ENCODE data around the gene TADA1. TPM values are rescaled to one million over a fixed set of nuclear protein-coding genes. Genes with fewer than 3 reads are reported as not detected.

Gene TADA1
- total and polyA plus RNA-seq, 4 donors = 9.1 to 21.3 (median 15.0) TPM

DNA sequence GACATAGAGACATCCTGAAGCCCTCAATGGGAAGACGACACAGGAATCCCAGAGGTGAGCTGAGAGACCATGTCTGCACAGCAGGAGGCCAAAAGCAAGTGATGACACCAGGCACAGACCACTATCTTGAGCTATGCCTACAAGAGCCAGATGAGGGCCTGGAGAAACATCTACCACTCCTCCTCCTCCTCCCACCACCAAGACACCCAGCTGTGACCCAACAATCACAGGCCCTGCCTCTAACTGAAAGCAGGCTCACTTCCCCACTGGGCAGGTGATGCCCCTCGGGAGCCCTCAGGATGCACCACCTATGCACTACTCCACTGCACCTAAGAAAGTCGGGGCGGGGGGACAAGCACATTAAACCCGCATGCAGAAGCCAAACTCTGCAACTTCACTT lies 16.5 kb downstream of the TADA1 start:
- Histone ChIP-seq H3K9me3 (ENCODE audit: control insufficient read depth in 4 of 4, low read length in 3 of 4) (no peaks in the 10 kb centered on the region), H3K36me3 (ENCODE audit: control insufficient read depth in 4 of 4, insufficient read depth in 3 of 4, low read depth in 1 of 4, low read length in 3 of 4) (peaks cover 15 to 78% (median 53%) of the 10 kb centered on the region in 4 donors), H3K27ac (ENCODE audit: low read depth in 1 of 2, low read length in 2 of 2) (no peak overlapping the region), H3K4me3 (ENCODE audit: low read depth in 1 of 3, low read length in 3 of 3) (no peak overlapping the region), H3K9ac (ENCODE audit: low read depth in 1 of 2, low read length in 2 of 2) (no peak overlapping the region), H3K27me3 (ENCODE audit: control insufficient read depth in 4 of 4, insufficient read depth in 4 of 4, low read length in 3 of 4) (no peaks in the 10 kb centered on the region), H3K4me1 (ENCODE audit: control insufficient read depth in 4 of 4, insufficient read depth in 4 of 4, low read length in 3 of 4) (peaks cover 0 to 10% (median 0%) of the 10 kb centered on the region in 4 donors)
- TF ChIP-seq JUND (IDR thresholded peaks at IDR 0.05) = no peak
- TF ChIP-seq ZBTB33 (IDR thresholded peaks at IDR 0.05) = no peak
- TF ChIP-seq TAF1 (conservative IDR thresholded peaks at IDR 0.05) = no peak
- TF ChIP-seq, protein P1, sequence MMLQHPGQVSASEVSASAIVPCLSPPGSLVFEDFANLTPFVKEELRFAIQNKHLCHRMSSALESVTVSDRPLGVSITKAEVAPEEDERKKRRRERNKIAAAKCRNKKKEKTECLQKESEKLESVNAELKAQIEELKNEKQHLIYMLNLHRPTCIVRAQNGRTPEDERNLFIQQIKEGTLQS (IDR thresholded peaks at IDR 0.05) = no peak
- TF ChIP-seq FOXA2 (IDR thresholded peaks at IDR 0.05) = no peak
- no peak for TF ChIP-seq FOXA1 (IDR thresholded peaks at IDR 0.05)
- TF ChIP-seq CTCF (IDR thresholded peaks at IDR 0.05; ENCODE audit: low read depth, low read length, missing input control) = no peak
- TF ChIP-seq, protein P2, sequence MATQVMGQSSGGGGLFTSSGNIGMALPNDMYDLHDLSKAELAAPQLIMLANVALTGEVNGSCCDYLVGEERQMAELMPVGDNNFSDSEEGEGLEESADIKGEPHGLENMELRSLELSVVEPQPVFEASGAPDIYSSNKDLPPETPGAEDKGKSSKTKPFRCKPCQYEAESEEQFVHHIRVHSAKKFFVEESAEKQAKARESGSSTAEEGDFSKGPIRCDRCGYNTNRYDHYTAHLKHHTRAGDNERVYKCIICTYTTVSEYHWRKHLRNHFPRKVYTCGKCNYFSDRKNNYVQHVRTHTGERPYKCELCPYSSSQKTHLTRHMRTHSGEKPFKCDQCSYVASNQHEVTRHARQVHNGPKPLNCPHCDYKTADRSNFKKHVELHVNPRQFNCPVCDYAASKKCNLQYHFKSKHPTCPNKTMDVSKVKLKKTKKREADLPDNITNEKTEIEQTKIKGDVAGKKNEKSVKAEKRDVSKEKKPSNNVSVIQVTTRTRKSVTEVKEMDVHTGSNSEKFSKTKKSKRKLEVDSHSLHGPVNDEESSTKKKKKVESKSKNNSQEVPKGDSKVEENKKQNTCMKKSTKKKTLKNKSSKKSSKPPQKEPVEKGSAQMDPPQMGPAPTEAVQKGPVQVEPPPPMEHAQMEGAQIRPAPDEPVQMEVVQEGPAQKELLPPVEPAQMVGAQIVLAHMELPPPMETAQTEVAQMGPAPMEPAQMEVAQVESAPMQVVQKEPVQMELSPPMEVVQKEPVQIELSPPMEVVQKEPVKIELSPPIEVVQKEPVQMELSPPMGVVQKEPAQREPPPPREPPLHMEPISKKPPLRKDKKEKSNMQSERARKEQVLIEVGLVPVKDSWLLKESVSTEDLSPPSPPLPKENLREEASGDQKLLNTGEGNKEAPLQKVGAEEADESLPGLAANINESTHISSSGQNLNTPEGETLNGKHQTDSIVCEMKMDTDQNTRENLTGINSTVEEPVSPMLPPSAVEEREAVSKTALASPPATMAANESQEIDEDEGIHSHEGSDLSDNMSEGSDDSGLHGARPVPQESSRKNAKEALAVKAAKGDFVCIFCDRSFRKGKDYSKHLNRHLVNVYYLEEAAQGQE (IDR thresholded peaks at IDR 0.05) = no peak
- TF ChIP-seq HNF4G (IDR thresholded peaks at IDR 0.05) = no peak
- TF ChIP-seq GABPA (IDR thresholded peaks at IDR 0.05 in 1 of 2, conservative IDR thresholded peaks at IDR 0.05 in 1 of 2) = no peak
- no peak for TF ChIP-seq RAD21 (IDR thresholded peaks at IDR 0.05)
- no peak for DNase-seq (ENCODE audit: low spot score)
- WGBS = 92% methylated on average over 5 of the region's 5 CpGs

- Histone ChIP-seq H3K36me3 (ENCODE audit: control insufficient read depth in 4 of 4, insufficient read depth in 3 of 4, low read depth in 1 of 4, low read length in 3 of 4) (peaks cover 13 to 74% (median 57%) of the 10 kb centered on the region in 4 donors), H3K4me3 (ENCODE audit: low read depth in 1 of 3, low read length in 3 of 3) (no peak overlapping the region), H3K27me3 (ENCODE audit: control insufficient read depth in 4 of 4, insufficient read depth in 4 of 4, low read length in 3 of 4) (no peaks in the 10 kb centered on the region), H3K27ac (ENCODE audit: low read depth in 1 of 2, low read length in 2 of 2) (no peak overlapping the region), H3K9me3 (ENCODE audit: control insufficient read depth in 4 of 4, low read length in 3 of 4) (no peaks in the 10 kb centered on the region), H3K9ac (ENCODE audit: low read depth in 1 of 2, low read length in 2 of 2) (no peak overlapping the region), H3K4me1 (ENCODE audit: control insufficient read depth in 4 of 4, insufficient read depth in 4 of 4, low read length in 3 of 4) (peaks cover 0 to 10% (median 0%) of the 10 kb centered on the region in 4 donors)
- WGBS = 92% methylated on average over 7 of the region's 7 CpGs
- DNase-seq (ENCODE audit: low spot score) = no peak
- no peak for TF ChIP-seq GABPA (IDR thresholded peaks at IDR 0.05 in 1 of 2, conservative IDR thresholded peaks at IDR 0.05 in 1 of 2)
- TF ChIP-seq FOXA2 (IDR thresholded peaks at IDR 0.05) = no peak
- no peak for TF ChIP-seq CTCF (IDR thresholded peaks at IDR 0.05; ENCODE audit: low read depth, low read length, missing input control)
- TF ChIP-seq HNF4A (conservative IDR thresholded peaks at IDR 0.05) = no peak
- no peak for TF ChIP-seq RAD21 (IDR thresholded peaks at IDR 0.05)
- TF ChIP-seq NR2F2 (IDR thresholded peaks at IDR 0.05) = no peak
- no peak for TF ChIP-seq YY1 (IDR thresholded peaks at IDR 0.05)
- TF ChIP-seq FOXA1 (IDR thresholded peaks at IDR 0.05) = no peak
- no peak for TF ChIP-seq JUND (IDR thresholded peaks at IDR 0.05)
- TF ChIP-seq MAX (IDR thresholded peaks at IDR 0.05) = no peak
- no peak for TF ChIP-seq TAF1 (conservative IDR thresholded peaks at IDR 0.05)
- TF ChIP-seq ZBTB33 (IDR thresholded peaks at IDR 0.05) = no peak
- no peak for TF ChIP-seq EGR1 (IDR thresholded peaks at IDR 0.05; ENCODE audit: low read depth in 2 of 2)
Observed at GRCh38 chr1:166858726-166859419, 17.2 kb downstream of the TADA1 start.
